ENCODE measurements around the gene HOPX.
"Not testable (repeated sequence)": the region's sequence is repeated elsewhere in the genome, so short reads cannot be mapped to it uniquely, and the experiment has no call there.

Gene HOPX

GRCh38 chr4:56690393-56690792 is 9.3 kb upstream of the HOPX start:
- in situ Hi-C loops (cut with MboI; ENCODE audit: low pct_unique_long_range_greater_than_20kb, low sequenced_read_pairs), result no loop called here
- DNase-seq, result no peak

GRCh38 chr4:56689201-56689969 is 8.3 kb upstream of the HOPX start:
- in situ Hi-C loops (cut with MboI; ENCODE audit: low pct_unique_long_range_greater_than_20kb, low sequenced_read_pairs), result no loop called here
- DNase-seq, result no peak

GRCh38 chr4:56688094-56688647 is 7.1 kb upstream of the HOPX start:
- in situ Hi-C loops (cut with MboI; ENCODE audit: low pct_unique_long_range_greater_than_20kb, low sequenced_read_pairs), result no loop called here
- DNase-seq, result no peak

GRCh38 chr4:56686537-56687231 is 5.6 kb upstream of the HOPX start:
- no peak for DNase-seq
- in situ Hi-C loops (cut with MboI; ENCODE audit: low pct_unique_long_range_greater_than_20kb, low sequenced_read_pairs), result no loop called here

GRCh38 chr4:56684320-56685050 is 3.4 kb upstream of the HOPX start:
- DNase-seq, result no peak
- in situ Hi-C loops (cut with MboI; ENCODE audit: low pct_unique_long_range_greater_than_20kb, low sequenced_read_pairs), result no loop called here

GRCh38 chr4:56683455-56683854 is 2.4 kb upstream of the HOPX start:
- in situ Hi-C loops (cut with MboI; ENCODE audit: low pct_unique_long_range_greater_than_20kb, low sequenced_read_pairs), result no loop called here
- DNase-seq, result no peak

- in situ Hi-C loops (cut with MboI; ENCODE audit: low pct_unique_long_range_greater_than_20kb, low sequenced_read_pairs), result no loop called here
- DNase-seq, result no peak
Observed at GRCh38 chr4:56681853-56682525, 893 bp upstream of the HOPX start.

- in situ Hi-C loops (cut with MboI; ENCODE audit: low pct_unique_long_range_greater_than_20kb, low sequenced_read_pairs), result no loop called here
- DNase-seq, result no peak
Observed at GRCh38 chr4:56680266-56680665, 830 bp downstream of the HOPX start.

- in situ Hi-C loops (cut with MboI; ENCODE audit: low pct_unique_long_range_greater_than_20kb, low sequenced_read_pairs), result no loop called here
- DNase-seq, result no peak
Observed at GRCh38 chr4:56677711-56678110, 3.4 kb downstream of the HOPX start.

- in situ Hi-C loops (cut with MboI; ENCODE audit: low pct_unique_long_range_greater_than_20kb, low sequenced_read_pairs), result no loop called here
- DNase-seq, result no peak
Observed at GRCh38 chr4:56674984-56675383, 6.1 kb downstream of the HOPX start.

GRCh38 chr4:56671860-56672259 is 9.2 kb downstream of the HOPX start:
- no peak for DNase-seq
- in situ Hi-C loops (cut with MboI; ENCODE audit: low pct_unique_long_range_greater_than_20kb, low sequenced_read_pairs), result no loop called here

- in situ Hi-C loops (cut with MboI; ENCODE audit: low pct_unique_long_range_greater_than_20kb, low sequenced_read_pairs), result no loop called here
- DNase-seq, result no peak
Observed at GRCh38 chr4:56671373-56671772, 9.7 kb downstream of the HOPX start.

GRCh38 chr4:56668267-56668666 is 12.8 kb downstream of the HOPX start:
- in situ Hi-C loops (cut with MboI; ENCODE audit: low pct_unique_long_range_greater_than_20kb, low sequenced_read_pairs), result no loop called here
- DNase-seq, result peak; percentile 51

GRCh38 chr4:56667396-56667795 is 13.7 kb downstream of the HOPX start:
- DNase-seq; in situ Hi-C loops (cut with MboI; ENCODE audit: low pct_unique_long_range_greater_than_20kb, low sequenced_read_pairs): not testable (repeated sequence)

- DNase-seq, result no peak
- in situ Hi-C loops (cut with MboI; ENCODE audit: low pct_unique_long_range_greater_than_20kb, low sequenced_read_pairs), result no loop called here
Observed at GRCh38 chr4:56666279-56666678, 14.8 kb downstream of the HOPX start.

GRCh38 chr4:56665781-56666180 is 15.3 kb downstream of the HOPX start:
- in situ Hi-C loops (cut with MboI; ENCODE audit: low pct_unique_long_range_greater_than_20kb, low sequenced_read_pairs), result no loop called here
- no peak for DNase-seq

- in situ Hi-C loops (cut with MboI; ENCODE audit: low pct_unique_long_range_greater_than_20kb, low sequenced_read_pairs), result no loop called here
- DNase-seq, result no peak
Observed at GRCh38 chr4:56662782-56663468, 18.2 kb downstream of the HOPX start.

GRCh38 chr4:56659946-56660345 is 21.1 kb downstream of the HOPX start:
- in situ Hi-C loops (cut with MboI; ENCODE audit: low pct_unique_long_range_greater_than_20kb, low sequenced_read_pairs), result no loop called here
- DNase-seq, result no peak

- in situ Hi-C loops (cut with MboI; ENCODE audit: low pct_unique_long_range_greater_than_20kb, low sequenced_read_pairs), result no loop called here
- peak; percentile 54 for DNase-seq
Observed at GRCh38 chr4:56658528-56658927, 22.6 kb downstream of the HOPX start.
